DMS153 treated with DMSO at 0.1 percent for 48 hours (cell line): ENCODE measurements around the gene INPP4A.
"Not testable (repeated sequence)": the region's sequence is repeated elsewhere in the genome, so short reads cannot be mapped to it uniquely, and the experiment has no call there.

Source experiments
- DNase-seq: peaks from one replicate; lab custom pipeline; 2025; ENCODE audit not compliant: unreplicated experiment; lab: John Stamatoyannopoulos, UW

The INPP4A gene

GRCh38 chr2:98578231-98578630 lies 133.6 kb downstream of the INPP4A start:
- DNase-seq: no peak

- no peak for DNase-seq
Observed at GRCh38 chr2:98579926-98580325, 135.3 kb downstream of the INPP4A start.

- no peak for DNase-seq
Observed at GRCh38 chr2:98580656-98581284, 136.1 kb downstream of the INPP4A start.

GRCh38 chr2:98582523-98582922 lies 137.9 kb downstream of the INPP4A start:
- no peak for DNase-seq

GRCh38 chr2:98583276-98583675 lies 138.6 kb downstream of the INPP4A start:
- no peak for DNase-seq

- DNase-seq: no peak
Observed at GRCh38 chr2:98583816-98584618, 139.4 kb downstream of the INPP4A start.

- no peak for DNase-seq
Observed at GRCh38 chr2:98585386-98585785, 140.7 kb downstream of the INPP4A start.

GRCh38 chr2:98586551-98587140 lies 142.0 kb downstream of the INPP4A start:
- no peak for DNase-seq

- DNase-seq: no peak
Observed at GRCh38 chr2:98588880-98589431, 144.3 kb downstream of the INPP4A start.

GRCh38 chr2:98589489-98589888 lies 144.8 kb downstream of the INPP4A start:
- no peak for DNase-seq

- no peak for DNase-seq
Observed at GRCh38 chr2:98592565-98592964, 147.9 kb downstream of the INPP4A start.

- DNase-seq: not testable (repeated sequence)
Observed at GRCh38 chr2:98594665-98595064, 150.0 kb downstream of the INPP4A start.

- DNase-seq: no peak
Observed at GRCh38 chr2:98598781-98599428, 154.2 kb downstream of the INPP4A start.

GRCh38 chr2:98601532-98602132 lies 157.0 kb downstream of the INPP4A start:
- peak; percentile 11 for DNase-seq

- DNase-seq: no peak
Observed at GRCh38 chr2:98604547-98604946, 159.9 kb downstream of the INPP4A start.

- no peak for DNase-seq
Observed at GRCh38 chr2:98605076-98605475, 160.4 kb downstream of the INPP4A start.

GRCh38 chr2:98606431-98606830 lies 161.8 kb downstream of the INPP4A start:
- no peak for DNase-seq

GRCh38 chr2:98607104-98607503 lies 162.4 kb downstream of the INPP4A start:
- no peak for DNase-seq

GRCh38 chr2:98607741-98608115 lies 163.1 kb downstream of the INPP4A start:
- no peak for DNase-seq

- DNase-seq: peak; percentile 70
Observed at GRCh38 chr2:98608116-98608961, 163.7 kb downstream of the INPP4A start, which contains the start of the genes COA5 and UNC50. COA5 (minus strand) TSS chr2:98608512; CDS start chr2:98608405, 107 bp downstream. UNC50 (plus strand) TSS chr2:98608589; CDS start chr2:98609760, 1,171 bp downstream.
